ENCODE results near the gene ZNF32. TPM values are rescaled to one million over a fixed set of nuclear protein-coding genes. Genes with fewer than 3 reads are reported as not detected.

Gene ZNF32
- total RNA-seq, 2 experiments from 2014 or later, result 12.5 to 13.7 TPM

GRCh38 chr10:43596546-43596945 is 52.1 kb downstream of the ZNF32 start:
- ATAC-seq (no peak), DNase-seq (no peak)
- H3K4me1 Mint-ChIP-seq (ENCODE audit: low read depth), result peaks cover 26% of the 10 kb centered on the region
- no peak overlapping the region for H3K27ac Mint-ChIP-seq
- no peak overlapping the region for H3K4me3 Mint-ChIP-seq
- TF ChIP-seq CTCF (IDR thresholded peaks at IDR 0.05), result no peak
- intact Hi-C loops (cut with micrococcal nuclease), result no loop called here
- H3K9me3 Mint-ChIP-seq, result peaks cover 9% of the 10 kb centered on the region
- CTCF ChIA-PET, result no interaction called here
- H3K36me3 Mint-ChIP-seq (ENCODE audit: low read depth), result peaks cover 1% of the 10 kb centered on the region
- H3K27me3 Mint-ChIP-seq, result no peaks in the 10 kb centered on the region
- POLR2A ChIA-PET, result interaction anchor here (1.0 to 2.1 kb wide), 2 partner anchors 10 to 12 kb away, joined by 3 to 6 read pairs; partner anchors contain the start of gene ZNF485

GRCh38 chr10:43595739-43596298 is 52.9 kb downstream of the ZNF32 start:
- POLR2A ChIA-PET, result interaction anchor here (1.0 to 2.0 kb wide), 4 partner anchors 10 to 177 kb away, joined by 3 to 11 read pairs (median 6); partner anchors contain the start of genes ZNF239 and ZNF485

DNA sequence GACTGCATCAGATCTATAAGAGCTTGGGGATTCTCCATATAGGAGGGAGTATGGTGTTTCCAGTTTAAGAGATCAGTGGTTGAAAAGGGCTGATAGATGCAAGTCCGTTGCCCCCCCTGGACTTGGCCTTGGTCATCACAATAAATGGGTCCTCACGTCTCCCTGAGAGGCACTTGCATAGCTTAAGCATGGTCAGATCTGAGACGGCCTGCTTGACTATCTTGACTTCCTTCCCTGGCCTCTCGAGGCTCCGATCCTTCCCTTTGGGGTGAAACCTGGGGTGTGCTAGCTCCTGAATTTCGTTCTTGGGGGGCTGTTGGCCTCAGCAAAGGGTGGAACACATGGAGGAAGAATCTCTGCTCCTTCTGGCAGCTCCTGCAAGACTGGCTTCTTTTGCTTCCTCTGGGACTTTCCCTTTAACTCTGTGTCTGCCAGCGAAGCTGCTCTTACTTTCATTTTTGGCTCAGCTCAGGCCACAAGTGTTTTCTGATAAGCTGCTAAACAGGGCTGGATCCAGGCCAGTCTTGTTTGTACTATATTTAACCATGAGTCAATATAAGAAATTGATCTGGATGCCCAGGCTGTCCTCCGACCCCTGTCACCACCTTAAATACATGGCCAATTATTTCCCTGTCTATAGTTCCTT is 53.6 kb downstream of the ZNF32 start:
- POLR2A ChIA-PET, result interaction anchor here (0.6 to 2.0 kb wide), 7 partner anchors 11 to 792 kb away, joined by 3 to 11 read pairs (median 4); partner anchors contain the start of genes ZNF239 and ZNF485
- Mint-ChIP-seq H3K4me3 (peak overlapping the region; percentile 48), H3K27ac (peak overlapping the region; percentile 66), H3K27me3 (no peaks in the 10 kb centered on the region), H3K9me3 (peaks cover 16% of the 10 kb centered on the region), H3K36me3 (ENCODE audit: low read depth) (peaks cover 1% of the 10 kb centered on the region), H3K4me1 (ENCODE audit: low read depth) (peaks cover 26% of the 10 kb centered on the region)
- CTCF ChIA-PET, result interaction anchor here (1.0 to 1.4 kb wide), 3 partner anchors 9 to 52 kb away, joined by 3 to 4 read pairs (median 3); partner anchors contain the start of gene ZNF239
- ATAC-seq (peak; percentile 84), DNase-seq (peak; percentile 70)
- intact Hi-C loops (cut with micrococcal nuclease), result no loop called here
- no peak for TF ChIP-seq CTCF (IDR thresholded peaks at IDR 0.05)

More at GRCh38 chr10:43595739-43596298, 52.9 kb downstream of the ZNF32 start:
- peak overlapping the region; percentile 66 for H3K27ac Mint-ChIP-seq
- peak; percentile 78 for ATAC-seq
- H3K36me3 Mint-ChIP-seq (ENCODE audit: low read depth), result peaks cover 1% of the 10 kb centered on the region
- CTCF ChIA-PET, result interaction anchor here (1.0 to 1.4 kb wide), 2 partner anchors 22 to 52 kb away, joined by 3 to 4 read pairs; partner anchors contain the start of gene ZNF239
- peaks cover 13% of the 10 kb centered on the region for H3K9me3 Mint-ChIP-seq
- peaks cover 26% of the 10 kb centered on the region for H3K4me1 Mint-ChIP-seq (ENCODE audit: low read depth)
- peak; percentile 54 for DNase-seq
- H3K4me3 Mint-ChIP-seq, result peak overlapping the region; percentile 39
- intact Hi-C loops (cut with micrococcal nuclease), result no loop called here
- no peak for TF ChIP-seq CTCF (IDR thresholded peaks at IDR 0.05)
- no peaks in the 10 kb centered on the region for H3K27me3 Mint-ChIP-seq

Other genes with a start within 250 kb of the ZNF32 start
- 100 to 1,000 TPM; 442 to 445 TPM for gene HNRNPF, start 239.7 kb downstream of the ZNF32 start, total RNA-seq
- 1 to 10 TPM; 1.4 to 1.9 TPM for gene ZNF487, start 211.8 kb downstream of the ZNF32 start, total RNA-seq
- 1 to 10 TPM in 1 of 2 experiments, under 1 TPM in 1; 0.56 to 1.3 TPM for gene ZNF239, start 74.3 kb downstream of the ZNF32 start, total RNA-seq
- 1 to 10 TPM; 8.1 to 8.7 TPM for gene ZNF485, start 42.4 kb downstream of the ZNF32 start, total RNA-seq